Spinal cord (tissue), 10 donors: ENCODE results near the gene PAXIP1. TPM values are rescaled to one million over a fixed set of nuclear protein-coding genes. Genes with fewer than 3 reads are reported as not detected.

ENCODE experiments used
- DNase-seq, 6 donors: peaks; one replicate each; pipeline versions ENCODE4 v3.0.0 to v3.0.0-alpha.2; 2013 to 2015; ENCODE audit warnings: low spot score in 6 of 6, low read depth in 4 of 6
- H3K27ac ChIP-seq: one replicate; pipeline ENCODE4 v1.5.1; 2013; ENCODE audit warnings: low read depth, low read length, control low read depth
- H3K27me3 ChIP-seq: one replicate; pipeline ENCODE4 v1.6.1; 2013; ENCODE audit warnings: low read length; ENCODE audit not compliant: control insufficient read depth, insufficient read depth
- H3K36me3 ChIP-seq: one replicate; pipeline ENCODE4 v1.6.1; 2013; ENCODE audit warnings: low read length; ENCODE audit not compliant: control insufficient read depth, insufficient read depth
- H3K4me1 ChIP-seq: one replicate; pipeline ENCODE4 v1.6.1; 2013; ENCODE audit warnings: low read length; ENCODE audit not compliant: control insufficient read depth, insufficient read depth
- H3K4me3 ChIP-seq: one replicate; pipeline ENCODE4 v1.5.1; 2013; ENCODE audit warnings: low read depth, low read length, control low read depth
- H3K9me3 ChIP-seq: one replicate; pipeline ENCODE4 v1.6.1; 2013; ENCODE audit warnings: low read length; ENCODE audit not compliant: control insufficient read depth, insufficient read depth
- WGBS: methylation state at CpG from one replicate; pipeline ENCODE4 v1.1.5; 2013; ENCODE audit warnings: missing lambda C conversion rate; ENCODE audit not compliant: insufficient coverage; 5-methylcytosine and 5-hydroxymethylcytosine counted together
- polyA plus RNA-seq, 2 donors: library from polyadenylated mRNA; unstranded; fragments of 120-200 nt; gene quantifications; one replicate each; pipeline ENCODE4 v1.2.1, GENCODE V29; 2013; ENCODE audit not compliant: insufficient read length in 2 of 2
- total RNA-seq, 2 donors: library from RNA; depleted of rRNA in 1 of 2; stranded (reverse); fragments of 120-200 nt in 1 of 2; fragments of >200 nt in 1 of 2; gene quantifications; one replicate each; pipeline versions ENCODE4 v1.2.3 to v1.2.4, GENCODE V29; 2013 to 2014
- donor health status: healthy.

PAXIP1 gene
- total and polyA plus RNA-seq, 4 donors, result 10.1 to 14.4 (median 11.6) TPM

DNA sequence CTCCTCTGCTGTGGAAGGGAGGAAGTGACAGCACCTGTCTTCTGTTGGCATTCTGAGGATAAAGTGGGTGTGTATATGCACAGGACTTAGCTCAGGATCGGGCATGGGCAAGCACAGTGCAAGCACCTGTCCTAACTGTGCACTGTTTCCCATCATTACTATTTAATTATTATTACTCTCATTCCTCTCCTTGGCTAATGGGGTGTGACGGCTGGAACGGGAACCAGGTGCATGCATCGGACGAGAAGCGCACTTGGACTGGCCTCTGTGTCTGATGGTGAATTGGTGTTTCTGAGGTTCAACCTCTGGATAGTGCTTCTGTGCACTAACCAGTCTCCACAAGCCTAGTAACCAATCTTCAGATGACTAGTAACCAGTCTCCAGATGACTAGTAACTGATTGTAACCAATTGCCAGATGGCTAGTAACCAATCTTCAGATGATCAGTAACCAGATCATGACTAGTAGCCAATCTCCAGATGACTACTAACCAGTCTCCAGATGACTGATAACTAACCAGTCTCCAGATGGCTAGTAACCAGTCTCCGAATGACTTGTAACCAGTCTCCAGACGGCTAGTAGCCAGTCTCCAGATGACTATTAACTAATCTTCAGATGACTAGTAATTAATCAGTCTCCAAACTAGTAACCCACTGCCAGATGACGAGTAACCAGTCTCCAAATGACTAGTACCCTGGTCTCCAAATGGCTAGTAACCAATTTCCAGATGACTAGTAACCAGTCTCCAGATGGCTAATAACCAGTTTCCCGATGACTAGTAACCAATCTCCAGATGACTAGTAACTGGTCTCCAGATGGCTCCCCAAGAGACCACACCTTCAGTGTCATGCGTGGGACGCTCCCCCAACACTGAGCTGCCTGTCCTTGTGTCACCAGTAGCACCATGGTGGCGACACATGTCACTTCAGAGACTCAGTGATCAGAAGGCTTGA, 85.8 kb downstream of the PAXIP1 start:
- Histone ChIP-seq H3K36me3 (no peaks in the 10 kb centered on the region), H3K4me1 (peaks cover 22% of the 10 kb centered on the region), H3K27me3 (peaks cover 8% of the 10 kb centered on the region), H3K27ac (no peak overlapping the region), H3K4me3 (no peak overlapping the region), H3K9me3 (no peaks in the 10 kb centered on the region)
- WGBS, result 94% methylated on average over 8 of the region's 13 CpGs
- peak in 1 of 6 donors; percentile 24 for DNase-seq

DNA sequence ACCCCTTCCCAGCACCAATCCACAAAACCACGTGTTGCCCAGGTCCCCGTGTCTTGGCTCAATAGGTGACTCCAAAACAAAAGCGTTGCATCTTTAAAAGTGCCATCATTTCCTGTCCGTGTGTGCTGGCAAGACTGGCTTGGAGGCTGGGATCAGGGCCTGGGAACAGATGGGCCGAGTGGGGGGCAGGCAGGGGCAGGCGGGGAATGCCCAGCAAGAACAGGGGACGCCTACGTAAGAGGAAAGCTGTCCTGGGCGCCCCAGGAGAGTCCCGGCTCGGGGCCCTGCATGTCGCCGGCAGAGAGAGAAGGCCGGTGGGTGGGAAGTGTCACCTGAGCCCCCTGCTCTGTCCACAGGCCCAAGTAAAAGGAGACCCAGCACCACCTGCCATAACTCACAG, 86.5 kb downstream of the PAXIP1 start:
- WGBS, result 81% methylated on average over 13 of the region's 14 CpGs
- Histone ChIP-seq H3K27ac (no peak overlapping the region), H3K27me3 (peaks cover 8% of the 10 kb centered on the region), H3K9me3 (no peaks in the 10 kb centered on the region), H3K4me3 (no peak overlapping the region), H3K36me3 (no peaks in the 10 kb centered on the region), H3K4me1 (peaks cover 22% of the 10 kb centered on the region)
- DNase-seq, result no peak

DNA sequence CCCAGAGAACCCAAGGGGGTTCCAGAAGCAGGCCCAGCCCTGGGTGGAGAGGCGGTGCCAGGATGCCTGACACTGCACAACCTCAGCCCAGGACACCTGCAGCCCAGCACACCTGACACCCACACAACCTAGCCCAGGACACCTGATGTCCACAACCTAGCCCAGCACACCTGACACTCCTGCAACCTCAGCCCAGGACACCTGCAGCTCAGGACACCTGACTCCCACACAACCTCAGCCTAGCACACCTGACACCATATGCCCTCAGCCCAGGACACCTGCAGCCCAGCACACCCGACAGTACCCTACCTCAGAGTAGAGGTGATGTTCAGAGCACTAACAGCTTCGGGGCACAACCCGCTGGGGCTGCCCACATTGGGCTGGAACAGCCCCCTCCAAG, 87.3 kb downstream of the PAXIP1 start:
- peaks cover 22% of the 10 kb centered on the region for H3K4me1 ChIP-seq
- peaks cover 8% of the 10 kb centered on the region for H3K27me3 ChIP-seq
- no peak overlapping the region for H3K4me3 ChIP-seq
- WGBS, result 93% methylated on average over 1 of the region's 4 CpGs
- no peak overlapping the region for H3K27ac ChIP-seq
- no peak for DNase-seq
- no peaks in the 10 kb centered on the region for H3K9me3 ChIP-seq
- H3K36me3 ChIP-seq, result no peaks in the 10 kb centered on the region

DNA sequence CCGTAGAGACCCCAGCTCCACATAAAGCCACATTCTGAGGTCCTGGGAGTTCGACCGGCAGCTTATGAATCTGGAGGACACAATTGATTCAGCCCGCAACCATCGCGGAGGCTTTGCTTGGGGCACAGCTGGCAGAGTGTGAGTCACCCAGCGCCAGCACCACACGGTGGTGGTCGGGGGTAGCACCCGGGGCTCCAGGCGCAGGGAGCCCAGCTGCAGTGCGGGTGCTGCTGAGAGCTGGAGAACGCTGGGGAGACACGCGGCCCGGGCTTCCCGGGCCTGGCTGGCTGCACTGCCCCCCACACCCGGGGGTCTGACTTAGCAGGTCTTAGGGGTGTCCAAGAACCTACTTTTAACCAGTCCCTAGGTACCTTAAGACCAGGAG, 87.9 kb downstream of the PAXIP1 start:
- H3K4me3 ChIP-seq, result no peak overlapping the region
- 66% methylated on average over 8 of the region's 18 CpGs for WGBS
- H3K27me3 ChIP-seq, result peaks cover 8% of the 10 kb centered on the region
- DNase-seq, result peak in 2 of 6 donors; percentile 22 to 54
- no peaks in the 10 kb centered on the region for H3K9me3 ChIP-seq
- H3K36me3 ChIP-seq, result no peaks in the 10 kb centered on the region
- H3K4me1 ChIP-seq, result peaks cover 22% of the 10 kb centered on the region
- no peak overlapping the region for H3K27ac ChIP-seq

DNA sequence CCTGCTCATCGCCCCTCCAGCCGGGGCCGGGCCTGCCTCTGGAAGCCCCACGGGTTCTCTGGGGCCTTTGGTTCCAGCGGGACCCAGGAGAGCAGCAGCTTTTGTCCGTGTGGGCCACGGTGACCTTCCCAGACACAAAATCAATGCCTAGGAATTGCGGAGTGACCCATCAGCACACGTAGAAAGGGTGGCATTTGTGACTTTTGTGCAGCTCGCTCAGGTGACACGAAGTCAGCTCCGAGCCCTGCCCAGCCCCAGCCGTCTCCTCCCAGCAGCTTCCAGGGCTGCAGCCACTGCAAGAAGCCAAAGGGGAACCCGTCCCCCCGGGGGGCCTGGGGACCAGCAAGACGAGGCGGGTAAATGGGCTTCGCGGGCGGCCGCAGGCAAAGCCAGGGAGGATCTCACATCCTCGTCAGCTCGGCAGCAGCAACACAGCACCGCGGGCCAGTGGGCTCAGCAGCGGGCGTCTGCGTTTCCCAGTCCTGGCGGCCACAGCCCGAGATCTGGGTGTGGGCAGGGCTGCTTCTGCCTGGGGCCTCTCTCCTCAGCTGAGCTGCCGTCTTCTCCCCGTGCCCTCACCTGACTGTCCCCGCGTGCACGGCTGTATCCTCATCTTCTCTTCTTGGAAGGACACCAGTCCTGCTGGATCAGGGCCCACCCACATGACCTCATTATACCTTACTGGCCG, 88.5 kb downstream of the PAXIP1 start:
- 41% methylated on average over 35 of the region's 36 CpGs for WGBS
- H3K27ac ChIP-seq, result no peak overlapping the region
- peaks cover 8% of the 10 kb centered on the region for H3K27me3 ChIP-seq
- no peaks in the 10 kb centered on the region for H3K9me3 ChIP-seq
- no peaks in the 10 kb centered on the region for H3K36me3 ChIP-seq
- H3K4me3 ChIP-seq, result no peak overlapping the region
- DNase-seq, result no peak
- peaks cover 22% of the 10 kb centered on the region for H3K4me1 ChIP-seq

DNA sequence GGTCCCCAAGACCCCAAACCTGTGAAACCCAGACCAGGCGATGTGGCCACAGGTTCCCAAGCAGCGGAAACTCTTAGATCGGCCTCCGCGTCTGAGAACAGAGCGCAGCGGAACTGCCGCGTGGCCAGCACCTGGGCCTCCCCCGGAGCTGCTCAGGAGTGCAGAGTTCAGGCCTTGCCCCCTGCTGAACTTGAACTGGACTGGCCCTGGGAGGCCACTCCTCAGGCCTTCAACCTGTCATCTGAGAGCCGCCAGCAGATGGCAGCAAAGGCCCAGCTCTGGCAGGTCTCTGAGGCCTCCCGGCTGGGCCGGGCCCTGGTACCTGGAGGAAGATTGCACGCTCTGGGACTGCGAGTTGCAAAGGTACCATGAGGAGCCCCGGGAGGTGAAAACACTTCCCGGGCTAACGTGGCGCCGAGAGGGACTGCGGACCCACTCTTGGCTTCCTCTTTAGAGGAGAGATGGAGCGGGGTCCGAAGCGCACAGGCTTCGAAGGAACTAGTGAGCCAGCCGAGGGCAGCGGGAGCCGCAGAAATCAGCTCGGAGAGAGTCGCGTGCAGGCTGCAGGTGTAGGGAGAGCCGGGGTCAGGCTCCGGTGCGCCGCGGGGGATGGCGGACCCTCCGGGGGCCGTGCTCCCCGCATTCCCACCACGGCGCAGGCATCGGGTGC, 89.2 kb downstream of the PAXIP1 start:
- peaks cover 22% of the 10 kb centered on the region for H3K4me1 ChIP-seq
- H3K9me3 ChIP-seq, result no peaks in the 10 kb centered on the region
- 10% methylated on average over 43 of the region's 43 CpGs for WGBS
- no peak overlapping the region for H3K4me3 ChIP-seq
- peak; percentile 62 to 93 (median 69) for DNase-seq
- peak overlapping the region; percentile 61 for H3K27ac ChIP-seq
- H3K36me3 ChIP-seq, result no peaks in the 10 kb centered on the region
- peaks cover 8% of the 10 kb centered on the region for H3K27me3 ChIP-seq

DNA sequence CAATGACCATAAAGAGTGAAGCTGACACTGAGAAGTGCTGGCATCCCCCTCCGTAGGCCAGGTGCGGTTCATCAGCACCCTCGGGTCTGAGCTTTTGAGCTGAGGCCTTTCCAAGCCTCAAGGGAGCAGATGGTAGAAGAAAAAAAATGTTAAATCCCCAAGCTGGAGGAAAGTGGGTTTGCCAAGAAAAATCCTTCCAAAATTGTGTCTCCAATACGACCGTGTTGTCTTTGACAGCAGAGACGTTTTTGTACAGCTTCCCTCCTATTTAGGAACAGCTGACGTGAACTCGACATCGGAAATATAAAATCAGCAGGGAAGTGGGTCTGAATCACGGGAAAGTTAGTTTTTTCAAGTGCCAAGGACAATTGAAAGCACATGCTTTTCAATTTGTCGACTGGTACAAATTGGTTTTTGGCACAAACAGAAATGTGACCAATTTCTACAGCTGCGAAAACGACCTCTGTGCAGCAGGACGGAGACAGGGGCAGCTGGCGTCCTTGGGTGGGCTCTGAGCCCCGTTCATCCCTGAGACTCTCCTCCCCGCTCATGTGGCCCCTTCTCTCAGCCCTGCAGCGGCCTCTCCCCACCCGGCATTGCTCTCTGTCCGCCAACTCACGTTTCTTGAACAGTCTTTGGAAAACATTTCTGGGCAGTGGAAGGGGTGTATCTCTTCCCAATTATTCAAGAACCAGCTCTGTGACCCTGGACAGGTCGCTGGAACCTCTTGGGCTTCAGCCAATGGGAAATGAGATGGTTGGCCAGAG, 89.9 kb downstream of the PAXIP1 start:
- Histone ChIP-seq H3K36me3 (no peaks in the 10 kb centered on the region), H3K27me3 (peaks cover 8% of the 10 kb centered on the region), H3K4me1 (peaks cover 22% of the 10 kb centered on the region), H3K27ac (peak overlapping the region; percentile 61), H3K9me3 (no peaks in the 10 kb centered on the region), H3K4me3 (no peak overlapping the region)
- 46% methylated on average over 21 of the region's 22 CpGs for WGBS
- peak in 5 of 6 donors; percentile 19 to 96 (median 28) for DNase-seq

DNA sequence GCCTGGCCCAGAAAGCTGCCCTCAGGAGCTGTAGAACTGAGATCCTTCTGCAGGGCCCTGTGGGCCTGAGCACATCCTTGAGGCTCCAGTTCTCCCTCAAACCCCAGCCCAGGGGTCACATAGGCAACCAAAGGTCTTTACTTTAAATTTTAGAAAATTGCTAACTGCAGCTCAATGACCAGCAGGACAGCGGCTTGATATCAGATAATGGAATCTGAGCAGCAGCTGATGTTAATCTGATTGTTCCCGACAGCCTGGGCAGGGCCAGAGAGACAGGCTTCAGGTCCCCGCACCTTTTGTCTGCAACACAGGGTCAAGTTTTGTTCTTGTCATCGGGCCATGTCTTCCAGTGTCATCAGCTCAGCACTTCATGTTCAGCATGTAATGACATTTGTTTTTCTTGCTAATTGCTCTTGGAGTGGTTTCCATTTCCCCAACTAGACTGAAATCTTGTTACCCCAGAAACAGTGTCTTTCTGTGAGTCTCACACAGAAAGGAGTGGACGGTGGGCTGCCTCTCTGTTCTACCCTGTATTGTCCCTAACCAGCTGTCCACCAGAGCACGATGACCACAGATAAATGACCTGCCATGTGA, 91.0 kb downstream of the PAXIP1 start:
- peak in 1 of 6 donors; percentile 64 for DNase-seq
- Histone ChIP-seq H3K36me3 (no peaks in the 10 kb centered on the region), H3K27ac (no peak overlapping the region), H3K27me3 (peaks cover 8% of the 10 kb centered on the region), H3K4me1 (peaks cover 25% of the 10 kb centered on the region), H3K4me3 (no peak overlapping the region), H3K9me3 (no peaks in the 10 kb centered on the region)
- WGBS, result 76% methylated on average over 5 of the region's 6 CpGs

DNA sequence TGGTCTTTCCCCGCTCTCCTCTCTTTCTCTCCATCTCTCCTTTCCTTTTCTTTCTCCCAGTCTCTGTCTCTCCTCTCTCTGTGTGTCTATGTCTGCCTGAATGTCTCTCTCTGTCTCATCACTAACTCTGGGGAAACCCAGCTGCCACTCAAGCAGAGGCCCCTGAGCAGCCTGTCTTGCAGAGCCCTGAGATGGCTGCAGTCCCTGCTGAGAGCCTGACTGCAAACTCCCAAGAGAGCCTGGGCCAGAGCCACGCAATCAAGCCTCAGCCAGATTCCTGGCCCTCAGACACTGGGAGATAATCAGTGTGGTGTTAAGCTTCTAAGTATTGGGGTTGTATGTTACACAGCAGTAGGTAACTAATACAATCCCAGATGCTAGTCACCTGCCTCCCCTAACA, 91.5 kb downstream of the PAXIP1 start:
- H3K27me3 ChIP-seq, result peaks cover 8% of the 10 kb centered on the region
- H3K36me3 ChIP-seq, result no peaks in the 10 kb centered on the region
- H3K4me3 ChIP-seq, result no peak overlapping the region
- DNase-seq, result no peak
- WGBS, result no CpG with 5 or more reads among the region's 2 CpGs
- no peaks in the 10 kb centered on the region for H3K9me3 ChIP-seq
- H3K4me1 ChIP-seq, result peaks cover 25% of the 10 kb centered on the region
- H3K27ac ChIP-seq, result no peak overlapping the region
